Upper lobe of right lung (tissue), 1 donor: ENCODE data around the gene BCL11B. TPM values are rescaled to one million over a fixed set of nuclear protein-coding genes. Genes with fewer than 3 reads are reported as not detected.

ENCODE experiments used
- ATAC-seq: fragments of 200-7000 bp; cut with Tn5 transposase; one replicate; pipeline ENCODE4 v1.9.1; 2020; ENCODE audit warnings: mild to moderate bottlenecking, moderate library complexity
- DNase-seq: peaks from one replicate; pipeline ENCODE4 v3.0.0-alpha.2; 2020
- H3K27ac ChIP-seq: fragments of 200-600 bp; one replicate; pipeline ENCODE4 v1.8.0; 2022
- H3K27me3 ChIP-seq: fragments of 200-600 bp; one replicate; pipeline ENCODE4 v1.8.0; 2022; ENCODE audit warnings: mild to moderate bottlenecking
- H3K36me3 ChIP-seq: fragments of 200-600 bp; one replicate; pipeline ENCODE4 v1.8.0; 2022
- H3K4me1 ChIP-seq: fragments of 200-600 bp; one replicate; pipeline ENCODE4 v1.8.0; 2022
- H3K4me3 ChIP-seq: fragments of 200-600 bp; one replicate; pipeline ENCODE4 v1.8.0; 2022; ENCODE audit warnings: mild to moderate bottlenecking
- H3K9me3 ChIP-seq: fragments of 200-600 bp; one replicate; pipeline ENCODE4 v1.8.0; 2022
- CTCF ChIP-seq: fragments of 200-600 bp; IDR thresholded peaks from one replicate; pipeline ENCODE4 v1.8.0; 2022; ENCODE audit warnings: antibody characterized with exemption
- intact Hi-C: fragments of 100-400 bp; cut with DNase I; formaldehyde crosslinking; loops from one replicate; pipeline ENCODE4 v1.11.0; 2022
- total RNA-seq: library from RNA; stranded (reverse); fragmentation: NEBNext Ultra II Directional; extraction: Animal tissue kit (Norgen Biotek cat#: 25700); gene quantifications from one replicate; pipeline ENCODE4 v1.2.1, GENCODE V29; 2021
- donor health status: DM: no; HTN: yes; CAD: no; lungs with severe emphysema.

BCL11B gene
- total RNA-seq, 1 donor from 2014 or later = 2.4 TPM

GRCh38 chr14:99313234-99313633 lies 41.2 kb upstream of the BCL11B start:
- Histone ChIP-seq H3K27me3 (no peaks in the 10 kb centered on the region), H3K4me1 (no peaks in the 10 kb centered on the region), H3K9me3 (no peaks in the 10 kb centered on the region), H3K4me3 (no peak overlapping the region), H3K36me3 (no peaks in the 10 kb centered on the region), H3K27ac (no peak overlapping the region)
- intact Hi-C loops = no loop called here
- TF ChIP-seq CTCF = no peak
- ATAC-seq (no peak), DNase-seq (no peak)

GRCh38 chr14:99312106-99312505 lies 40.1 kb upstream of the BCL11B start:
- Histone ChIP-seq H3K27ac (no peak overlapping the region), H3K36me3 (no peaks in the 10 kb centered on the region), H3K9me3 (no peaks in the 10 kb centered on the region), H3K4me1 (no peaks in the 10 kb centered on the region), H3K4me3 (no peak overlapping the region), H3K27me3 (no peaks in the 10 kb centered on the region)
- DNase-seq (no peak), ATAC-seq (no peak)
- intact Hi-C loops = no loop called here
- no peak for TF ChIP-seq CTCF

- ATAC-seq = no peak
Measured at GRCh38 chr14:99309220-99309766, 37.3 kb upstream of the BCL11B start.

GRCh38 chr14:99304208-99304607 lies 32.2 kb upstream of the BCL11B start:
- H3K27me3 ChIP-seq = no peaks in the 10 kb centered on the region
- no peaks in the 10 kb centered on the region for H3K36me3 ChIP-seq
- intact Hi-C loops = no loop called here
- DNase-seq (no peak), ATAC-seq (no peak)
- no peaks in the 10 kb centered on the region for H3K4me1 ChIP-seq
- H3K9me3 ChIP-seq = no peaks in the 10 kb centered on the region
- H3K4me3 ChIP-seq = no peak overlapping the region
- TF ChIP-seq CTCF = no peak
- no peak overlapping the region for H3K27ac ChIP-seq

More at GRCh38 chr14:99309220-99309766, 37.3 kb upstream of the BCL11B start:
- no peaks in the 10 kb centered on the region for H3K4me1 ChIP-seq
- no peaks in the 10 kb centered on the region for H3K36me3 ChIP-seq
- H3K27ac ChIP-seq = no peak overlapping the region
- no peaks in the 10 kb centered on the region for H3K9me3 ChIP-seq
- intact Hi-C loops = no loop called here
- H3K4me3 ChIP-seq = no peak overlapping the region
- no peak for DNase-seq
- TF ChIP-seq CTCF = no peak
- no peaks in the 10 kb centered on the region for H3K27me3 ChIP-seq

GRCh38 chr14:99300190-99300589 lies 28.2 kb upstream of the BCL11B start:
- H3K36me3 ChIP-seq = no peaks in the 10 kb centered on the region
- DNase-seq (no peak), ATAC-seq (no peak)
- H3K4me1 ChIP-seq = no peaks in the 10 kb centered on the region
- H3K9me3 ChIP-seq = peaks cover 12% of the 10 kb centered on the region
- no peak overlapping the region for H3K4me3 ChIP-seq
- H3K27me3 ChIP-seq = no peaks in the 10 kb centered on the region
- no peak overlapping the region for H3K27ac ChIP-seq
- no peak for TF ChIP-seq CTCF
- intact Hi-C loops = no loop called here

- DNase-seq = no peak
- intact Hi-C loops = no loop called here
- no peaks in the 10 kb centered on the region for H3K27me3 ChIP-seq
- H3K4me3 ChIP-seq = no peak overlapping the region
- no peak overlapping the region for H3K27ac ChIP-seq
- no peak for TF ChIP-seq CTCF
- H3K9me3 ChIP-seq = peaks cover 12% of the 10 kb centered on the region
- no peak for ATAC-seq
- H3K4me1 ChIP-seq = no peaks in the 10 kb centered on the region
- no peaks in the 10 kb centered on the region for H3K36me3 ChIP-seq
Measured at GRCh38 chr14:99296517-99296916, 24.5 kb upstream of the BCL11B start.
